ENCODE measurements around the gene TTLL1.

GRCh38 chr22:43114958-43115357 is 25.8 kb upstream of the TTLL1 start:
- TF ChIP-seq CTCF (conservative IDR thresholded peaks at IDR 0.05; ENCODE audit: low read depth in 2 of 2) (no peak), REST (IDR thresholded peaks at IDR 0.05; ENCODE audit: unreplicated experiment) (no peak), POLR2AphosphoS5 (IDR thresholded peaks at IDR 0.05; ENCODE audit: low read depth) (no peak)

All from GM23338 (cell line).